ENCODE results near the gene MTX2.
"Not testable (repeated sequence)": the region's sequence is repeated elsewhere in the genome, so short reads cannot be mapped to it uniquely, and the experiment has no call there.

The MTX2 gene

DNA sequence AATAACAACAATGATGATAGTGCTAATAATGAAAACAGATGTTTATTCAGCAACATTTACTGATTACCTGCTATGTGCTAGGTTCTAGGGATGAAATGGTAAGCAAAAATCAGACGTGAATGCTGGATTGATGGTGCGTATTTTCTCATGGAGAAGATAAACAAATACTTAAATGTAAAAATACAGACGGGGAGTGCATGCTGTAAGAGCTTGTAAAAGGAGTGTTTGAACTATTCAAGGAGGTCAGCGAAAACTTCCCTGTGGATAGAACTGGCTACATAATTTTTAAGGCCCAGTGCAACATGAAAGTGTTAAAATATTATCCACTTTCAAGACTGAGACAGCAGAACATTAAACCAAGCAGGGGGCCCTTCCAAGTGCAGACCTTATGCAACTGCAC lies 22.1 kb downstream of the MTX2 start:
- no peak for DNase-seq

DNA sequence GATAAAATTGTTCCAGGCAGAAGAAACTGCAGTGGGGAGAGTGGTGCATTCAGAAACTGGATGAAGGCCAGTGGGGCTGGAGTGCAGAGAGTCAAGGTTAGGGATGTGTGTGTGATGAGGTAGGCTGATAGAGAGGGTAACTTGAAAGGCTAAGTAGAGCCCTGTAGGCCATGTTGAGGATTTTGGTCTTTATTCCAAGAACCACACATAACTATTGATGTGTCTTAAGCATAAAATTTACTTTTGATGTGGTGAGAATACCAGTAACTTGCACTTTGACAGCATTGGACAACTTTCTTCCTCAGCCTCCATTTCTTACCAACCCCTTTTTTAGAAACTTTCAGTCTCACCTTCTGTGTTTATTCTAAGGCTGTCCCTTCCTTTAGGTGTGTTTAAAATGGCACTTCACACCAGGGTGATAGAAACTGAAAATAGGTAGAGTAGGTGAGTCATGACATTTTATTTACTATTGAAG lies 22.6 kb downstream of the MTX2 start:
- no peak for DNase-seq

DNA sequence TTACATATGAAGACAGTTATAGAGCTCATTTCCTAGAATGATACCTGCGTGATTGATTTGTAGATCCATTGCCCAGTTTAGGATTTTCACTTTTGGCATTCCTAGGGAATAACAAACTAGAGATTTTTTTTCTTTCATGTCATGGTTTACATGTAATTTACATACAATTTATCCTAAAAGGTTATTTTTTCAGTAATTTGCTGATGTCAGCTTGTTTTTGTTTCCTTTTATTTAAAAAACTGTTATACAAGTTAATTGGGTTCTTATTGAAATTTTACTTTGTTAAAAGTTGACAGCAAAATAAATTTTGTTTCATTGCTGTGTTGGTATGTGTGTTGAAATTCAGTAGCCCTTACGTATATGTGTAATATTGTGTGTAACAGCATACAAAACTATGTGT lies 23.4 kb downstream of the MTX2 start:
- DNase-seq = no peak

DNA sequence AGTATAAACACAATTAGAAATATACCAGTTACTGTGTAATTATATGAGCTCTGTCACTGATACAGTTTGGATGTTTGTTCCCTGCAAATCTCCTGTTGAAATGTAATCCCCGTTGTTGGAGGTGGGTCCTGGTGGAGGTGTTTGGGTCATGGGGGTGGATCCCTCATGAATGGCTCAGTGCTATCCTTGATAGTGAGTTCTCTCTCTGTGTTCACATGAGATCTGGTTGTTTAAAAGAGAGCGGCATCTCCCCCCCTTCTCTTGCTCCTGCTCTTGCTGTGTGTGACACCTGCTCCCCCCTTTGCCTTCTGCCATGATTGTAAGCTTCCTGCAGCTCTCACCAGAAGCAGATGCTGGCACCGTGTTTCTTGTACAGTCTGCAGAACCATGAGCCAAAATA lies 24.1 kb downstream of the MTX2 start:
- DNase-seq = no peak

DNA sequence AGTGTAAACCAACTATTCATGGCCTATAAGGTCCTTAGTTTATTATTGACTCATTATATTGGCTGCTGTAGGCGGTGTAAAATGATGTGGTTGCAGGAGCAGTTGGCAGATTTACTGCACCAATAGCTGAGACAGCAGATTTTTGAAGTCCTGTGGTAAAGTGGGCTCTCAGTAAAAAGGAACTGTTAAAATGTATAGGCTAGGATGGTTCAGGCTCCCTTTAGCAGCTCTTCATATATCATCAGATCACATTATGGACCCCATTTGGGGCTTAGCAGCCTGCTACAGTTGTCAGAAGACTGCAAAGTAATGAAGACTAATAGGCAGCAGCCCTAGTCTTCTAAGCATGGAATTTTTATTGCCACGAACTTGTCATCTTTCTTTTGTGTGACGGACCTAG lies 27.8 kb downstream of the MTX2 start:
- DNase-seq = no peak

DNA sequence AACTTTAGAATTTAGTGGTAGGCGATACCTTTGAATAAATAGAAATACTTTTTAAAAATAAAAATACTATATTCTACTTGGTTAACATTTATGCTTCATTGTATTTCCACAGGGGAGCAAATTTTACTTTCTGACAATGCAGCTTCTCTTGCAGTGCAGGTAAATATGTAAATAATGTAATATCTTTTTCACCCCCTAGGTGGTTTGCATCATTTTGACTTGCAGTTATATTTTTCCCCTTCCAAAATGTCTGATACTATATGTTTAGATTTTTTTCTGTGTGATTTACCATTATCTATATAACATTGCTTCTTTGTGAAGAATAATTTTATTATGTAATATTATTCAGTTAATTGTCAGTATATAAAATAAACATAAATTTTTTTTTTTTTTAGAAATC lies 28.5 kb downstream of the MTX2 start:
- no peak for DNase-seq

DNA sequence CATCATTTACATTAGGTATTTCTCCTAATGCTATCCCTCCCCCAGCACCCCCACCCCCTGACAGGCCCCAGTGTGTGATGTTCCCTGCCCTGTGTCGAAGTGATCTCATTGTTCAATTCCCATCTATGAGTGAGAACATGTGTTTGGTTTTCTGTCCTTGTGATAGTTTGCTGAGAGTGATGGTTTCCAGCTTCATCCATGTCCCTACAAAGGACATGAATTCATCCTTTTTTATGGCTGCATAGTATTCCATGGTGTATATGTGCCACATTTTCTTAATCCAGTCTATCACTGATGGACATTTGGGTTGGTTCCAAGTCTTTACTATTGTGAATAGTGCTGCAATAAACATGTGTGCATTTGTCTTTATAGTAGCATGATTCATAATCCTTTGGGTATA lies 36.8 kb downstream of the MTX2 start:
- not testable (repeated sequence) for DNase-seq

DNA sequence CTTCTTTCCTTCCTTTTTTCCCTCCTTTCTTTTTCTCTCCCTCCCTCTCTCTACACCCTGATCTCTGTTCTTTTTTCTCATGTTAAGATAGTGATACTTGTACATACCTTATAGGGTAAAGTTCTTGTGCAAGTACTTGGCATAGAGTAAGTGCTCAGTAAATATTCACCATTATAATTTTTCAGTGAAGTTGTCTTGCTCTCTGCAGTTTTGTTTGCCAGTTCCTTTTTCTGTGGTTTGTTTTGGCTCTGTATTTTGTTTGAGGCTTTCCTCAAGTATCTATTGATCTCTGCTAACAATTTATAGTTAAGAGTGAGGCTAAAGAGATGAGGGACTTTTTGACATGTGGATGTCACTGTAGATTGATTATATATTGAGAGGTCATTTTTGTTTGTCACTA lies 48.0 kb downstream of the MTX2 start:
- DNase-seq = no peak

DNA sequence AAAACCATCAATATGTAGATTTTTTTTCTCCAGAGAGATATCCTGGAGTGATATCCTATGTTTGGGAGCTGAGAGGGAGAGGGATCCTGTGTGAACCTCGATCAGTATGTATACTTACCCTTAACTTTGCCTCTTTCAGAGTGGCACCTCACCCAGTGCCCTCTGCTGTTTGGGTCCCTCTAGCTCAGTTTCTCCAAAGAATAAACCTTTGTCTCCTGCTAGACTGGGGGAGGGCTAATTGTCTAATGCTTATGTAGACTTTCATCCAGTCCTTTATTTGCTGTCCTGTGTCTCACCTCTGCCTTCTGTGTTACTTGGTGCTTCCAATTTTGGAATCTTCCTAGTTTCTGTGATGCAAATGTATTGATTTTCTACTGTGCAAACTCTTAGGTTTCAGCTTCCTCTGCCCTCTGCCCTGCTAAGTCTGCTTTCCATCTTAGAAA lies 48.4 kb downstream of the MTX2 start:
- no peak for DNase-seq

DNA sequence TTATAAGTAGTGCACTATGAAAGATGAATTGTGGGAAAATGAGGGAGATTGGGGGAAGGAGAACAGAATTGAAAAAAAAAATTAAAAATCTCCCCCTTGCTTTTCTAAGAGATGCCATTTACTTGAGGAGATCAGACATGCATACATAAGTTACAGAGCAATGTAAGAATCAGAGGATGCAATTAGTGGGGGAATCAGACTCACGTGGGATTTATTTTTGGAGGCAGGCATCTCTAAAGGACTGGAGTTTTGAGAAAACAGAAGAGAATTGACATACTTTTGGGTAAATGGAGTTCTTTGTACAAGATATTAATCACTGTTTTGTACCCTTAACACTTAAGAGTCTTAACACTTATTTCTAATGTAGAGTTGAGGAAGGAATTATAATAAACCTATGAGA lies 52.7 kb downstream of the MTX2 start:
- no peak for DNase-seq

DNA sequence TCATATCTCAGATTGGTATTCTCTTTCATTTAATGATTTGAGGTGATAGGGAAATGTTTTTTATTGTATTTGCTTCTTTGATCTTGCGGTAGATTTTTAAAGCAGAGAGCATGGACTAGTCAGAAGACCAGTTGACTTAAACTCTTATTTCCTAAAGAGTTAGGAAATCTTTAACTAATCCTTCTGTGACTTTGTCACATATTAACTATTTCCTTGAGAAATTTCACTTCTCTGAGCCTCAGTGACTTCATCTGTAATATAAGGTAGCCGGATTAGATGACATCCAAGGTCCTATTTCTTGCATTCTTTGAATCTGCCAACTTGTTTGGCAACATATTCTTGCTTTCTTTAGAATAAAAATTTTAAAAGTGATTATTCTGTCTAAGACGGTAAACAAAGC lies 55.6 kb downstream of the MTX2 start:
- DNase-seq = no peak

DNA sequence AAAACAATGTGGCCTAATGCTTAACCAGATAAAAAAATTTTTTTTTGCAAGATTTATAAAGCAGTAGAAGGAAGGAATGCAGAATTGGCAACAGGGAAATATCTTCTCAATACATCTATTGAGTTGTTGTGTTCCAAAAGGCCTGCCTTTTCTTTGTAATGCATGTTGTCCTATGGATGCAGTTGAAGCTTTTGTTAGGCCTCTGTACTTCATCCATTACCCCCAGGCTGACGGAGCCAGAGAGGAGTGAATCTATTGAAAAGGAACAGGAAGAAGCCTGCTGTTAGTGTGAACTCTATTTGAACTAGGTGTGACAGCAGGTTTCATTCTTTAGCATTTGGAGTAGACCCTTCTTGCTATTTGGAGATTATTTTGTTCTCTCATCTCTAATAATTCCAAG lies 56.5 kb downstream of the MTX2 start:
- no peak for DNase-seq

DNA sequence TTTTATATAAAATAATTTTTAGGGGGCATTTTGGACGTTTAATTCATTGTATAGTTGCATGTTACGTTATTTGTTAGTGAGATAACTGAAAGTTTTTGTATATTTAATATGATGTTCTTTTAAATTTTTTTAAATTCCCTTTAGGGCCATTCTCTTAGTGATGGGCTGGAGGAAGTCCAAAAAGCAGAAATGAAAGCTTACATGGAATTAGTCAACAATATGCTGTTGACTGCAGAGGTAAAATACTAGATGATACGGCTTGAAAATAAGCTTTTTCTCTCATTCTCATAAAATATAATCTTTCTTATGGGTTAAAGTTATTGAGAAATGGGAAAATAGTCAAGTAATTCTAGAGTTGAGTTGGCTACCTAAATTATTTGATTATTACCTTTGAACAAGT lies 58.9 kb downstream of the MTX2 start:
- DNase-seq = no peak

DNA sequence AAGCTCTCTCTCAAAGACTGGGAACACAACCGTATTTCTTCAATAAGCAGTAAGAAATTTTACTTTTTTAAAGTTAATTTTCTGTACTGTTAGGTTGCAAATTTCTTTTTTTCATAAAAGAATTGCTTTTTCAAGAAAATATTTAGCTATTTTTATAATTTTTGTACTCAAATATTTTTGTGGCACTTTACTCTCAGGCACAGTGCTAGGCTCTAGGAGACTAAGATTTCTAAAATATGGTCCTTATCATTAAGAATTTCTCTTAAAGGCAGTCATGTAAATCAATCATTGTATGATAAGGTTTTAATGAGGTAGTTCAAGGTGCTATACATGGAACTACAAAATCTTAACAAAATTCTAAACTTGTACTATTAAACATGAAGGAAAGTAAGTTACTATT lies 61.4 kb downstream of the MTX2 start:
- DNase-seq = no peak

DNA sequence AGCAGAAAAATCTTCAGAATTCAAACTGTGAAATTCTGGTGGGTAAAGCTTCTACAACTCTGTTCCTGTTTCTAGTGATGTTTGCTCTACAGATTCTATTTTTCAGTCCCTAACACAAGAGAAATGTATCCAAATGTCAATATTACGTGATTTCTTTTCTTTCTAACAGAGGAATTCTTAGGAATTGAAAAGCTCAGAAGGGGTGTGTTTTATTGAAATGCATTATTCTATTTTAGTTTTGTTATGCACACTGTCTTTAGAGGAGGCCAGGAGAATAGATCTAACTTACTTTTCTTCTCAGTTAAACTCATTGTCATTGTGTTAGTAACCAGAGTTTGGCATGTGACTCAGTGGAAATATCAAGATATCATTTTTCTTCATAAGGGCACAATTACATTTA lies 62.4 kb downstream of the MTX2 start:
- no peak for DNase-seq

DNA sequence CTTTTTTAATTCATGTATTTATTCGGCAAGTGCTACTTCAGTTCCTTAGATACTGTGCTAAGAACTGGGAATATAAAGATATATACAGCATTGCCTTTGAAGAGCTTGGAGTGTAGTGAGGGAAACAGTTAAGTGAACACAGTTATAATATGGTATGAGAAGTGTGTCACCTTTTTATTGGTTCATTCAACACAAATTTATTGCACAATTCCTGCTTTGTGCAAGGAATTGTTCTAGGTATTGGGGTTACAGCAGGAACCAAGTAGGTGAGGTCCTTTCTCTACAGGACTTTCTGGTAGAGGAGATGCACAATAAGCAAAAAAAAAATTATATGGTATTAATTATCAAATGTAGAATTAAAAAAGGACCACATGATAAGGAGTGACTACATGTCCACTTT lies 65.5 kb downstream of the MTX2 start:
- DNase-seq = no peak

DNA sequence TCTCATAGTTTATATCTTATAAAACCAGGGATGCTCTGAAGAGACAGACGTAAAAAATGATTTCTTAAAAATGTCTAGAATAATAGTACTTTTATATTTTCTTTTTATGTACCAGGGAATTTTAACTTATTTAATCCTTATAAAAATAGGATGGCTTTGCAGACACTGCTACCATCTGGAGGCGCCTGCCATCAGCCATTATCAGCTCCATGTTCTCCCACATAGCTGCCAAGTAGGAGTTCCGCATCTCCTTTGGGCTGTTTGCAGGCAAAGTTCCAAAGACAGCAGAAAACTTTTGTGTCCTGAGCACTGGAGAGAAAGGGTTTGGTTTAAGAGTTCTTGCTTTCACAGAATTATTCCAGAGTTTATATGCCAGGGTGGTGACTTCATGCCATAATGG lies 69.2 kb downstream of the MTX2 start:
- DNase-seq = no peak

DNA sequence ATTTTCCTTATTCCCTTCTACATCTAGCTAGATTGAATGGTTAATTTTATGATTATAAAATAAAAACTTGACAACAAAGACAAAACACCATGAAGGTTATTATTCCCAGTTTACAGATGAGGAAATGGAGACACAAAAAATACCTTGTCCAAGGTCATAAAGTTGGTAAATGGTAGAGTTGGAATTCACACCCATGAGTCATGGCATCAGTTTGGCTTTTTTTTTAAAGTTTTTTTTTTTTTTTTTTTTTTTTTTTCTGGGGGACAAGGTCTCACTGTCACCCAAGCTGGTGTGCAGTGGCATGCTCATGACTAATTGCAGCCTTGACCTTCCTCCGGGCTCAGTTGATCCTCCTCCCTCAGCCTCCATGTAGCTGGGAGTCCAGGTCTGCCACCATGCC lies 70.0 kb downstream of the MTX2 start:
- no peak for DNase-seq

DNA sequence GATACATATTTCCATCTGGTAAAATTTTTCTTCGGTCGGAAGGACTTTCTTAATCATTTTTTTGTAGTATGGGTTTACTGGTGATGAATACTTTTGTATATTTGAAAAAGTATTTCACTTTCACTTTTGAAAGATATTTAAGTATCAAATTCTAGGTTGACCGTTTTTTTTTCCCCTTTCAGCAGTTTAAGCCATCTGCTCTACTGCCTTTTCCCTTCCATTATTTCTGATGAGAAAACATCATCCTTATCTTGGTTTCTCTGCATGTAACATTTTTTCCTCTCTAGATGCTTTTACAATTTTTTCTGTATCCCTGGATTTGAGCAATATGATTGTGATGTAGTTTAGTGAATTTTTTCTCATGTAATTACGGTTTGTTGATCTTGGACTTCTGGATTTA lies 87.0 kb downstream of the MTX2 start:
- no peak for DNase-seq

DNA sequence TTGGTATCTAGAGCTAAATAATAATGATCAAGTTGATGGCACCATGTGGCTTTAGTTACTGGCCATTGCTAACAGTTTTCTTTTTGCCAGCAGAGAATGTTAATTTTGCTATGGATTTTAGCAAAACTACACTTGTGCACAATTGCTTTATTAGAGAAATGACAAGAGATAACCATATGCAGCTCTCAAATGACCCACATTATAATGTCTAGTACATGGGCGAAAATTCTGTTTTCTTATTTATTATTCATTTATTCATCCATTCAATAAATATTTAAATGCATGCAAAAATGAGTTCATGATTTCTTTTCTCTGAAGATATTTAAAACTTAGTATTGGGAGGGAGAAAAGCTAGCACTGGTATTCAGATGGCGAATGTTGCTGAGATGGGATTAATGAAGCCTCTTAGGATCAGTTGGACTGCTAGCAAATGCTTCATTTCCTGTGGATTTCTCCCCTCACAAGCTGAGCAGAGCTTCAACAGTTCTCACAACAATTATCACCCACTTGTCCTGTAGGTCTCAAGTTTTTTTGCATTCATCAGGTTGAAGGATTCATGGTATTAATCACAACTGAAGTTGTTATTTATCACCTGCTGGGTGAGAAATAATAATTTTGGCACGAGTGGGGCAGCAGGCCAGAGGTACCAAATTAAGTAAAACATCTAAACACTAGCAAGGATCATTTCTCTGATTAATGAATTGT lies 95.2 kb downstream of the MTX2 start:
- DNase-seq = no peak

DNA sequence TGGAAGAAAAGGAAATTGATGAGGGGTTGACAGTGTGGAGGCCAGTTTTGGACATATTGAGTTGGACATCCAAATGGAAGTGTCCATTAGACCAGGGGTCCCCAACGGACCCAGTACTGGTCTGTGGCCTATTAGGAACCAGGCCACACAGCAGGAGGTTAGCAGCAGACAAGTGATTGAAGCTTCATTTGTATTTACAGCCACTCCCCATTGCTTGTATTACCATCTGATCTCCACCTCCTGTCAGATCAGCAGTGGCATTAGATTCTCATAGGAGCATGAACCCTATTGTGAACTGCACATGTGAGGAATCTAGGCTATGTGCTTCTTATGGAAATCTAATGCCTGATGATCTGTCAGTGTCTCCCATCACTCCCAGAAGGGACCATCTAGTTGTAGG lies 99.1 kb downstream of the MTX2 start:
- no peak for DNase-seq

DNA sequence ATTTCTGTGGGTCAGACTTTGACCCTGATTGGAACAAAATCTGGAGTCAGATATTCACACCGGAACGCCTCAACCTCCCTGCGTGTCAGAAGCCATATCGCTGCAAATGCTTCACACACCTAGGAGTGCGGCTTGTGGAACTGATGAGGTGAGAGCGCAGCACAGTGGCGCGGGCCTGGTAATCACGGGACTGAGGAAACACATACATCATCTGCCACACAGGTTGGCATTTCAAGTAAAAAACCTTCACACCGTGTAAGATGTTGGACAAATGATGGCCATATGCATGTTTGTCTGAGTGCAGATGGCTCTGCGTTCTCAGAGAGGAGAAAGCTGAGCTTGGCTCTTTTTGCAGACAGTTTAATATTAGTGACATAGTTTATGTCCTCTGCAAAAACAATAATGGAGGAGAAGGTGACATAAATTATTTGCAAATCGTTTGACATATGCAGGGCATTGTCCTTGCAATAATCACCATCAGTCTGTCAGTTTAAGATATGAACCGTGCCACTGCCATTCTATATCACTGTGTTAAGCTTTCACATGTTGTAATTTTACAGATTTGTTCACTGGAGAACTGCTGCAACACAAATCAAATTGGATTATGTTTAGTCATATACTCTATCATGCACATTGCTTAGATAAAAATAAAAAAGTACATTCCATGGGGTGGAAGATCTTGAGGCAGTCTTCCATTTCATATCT lies 101.4 kb downstream of the MTX2 start:
- peak; percentile 8 for DNase-seq

DNA sequence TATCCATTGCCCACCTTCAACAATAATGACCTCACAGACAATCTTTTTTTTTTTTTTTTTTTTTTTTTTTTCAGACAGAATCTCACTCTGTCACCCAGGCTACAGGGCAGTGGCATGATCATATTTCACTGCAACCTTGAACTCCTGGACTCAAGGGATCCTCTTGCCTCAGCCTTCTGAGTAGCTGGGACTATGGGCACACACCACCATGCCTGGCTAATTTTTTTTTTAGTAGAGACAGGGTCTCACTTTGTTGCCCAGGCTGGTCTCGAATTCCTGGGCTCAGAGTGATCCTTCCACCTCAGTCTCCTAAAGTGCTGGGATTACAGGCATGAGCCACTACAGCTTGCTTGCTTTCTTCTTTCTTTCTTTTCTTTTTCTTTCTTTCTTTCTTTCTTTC lies 103.9 kb downstream of the MTX2 start:
- DNase-seq = not testable (repeated sequence)

DNA sequence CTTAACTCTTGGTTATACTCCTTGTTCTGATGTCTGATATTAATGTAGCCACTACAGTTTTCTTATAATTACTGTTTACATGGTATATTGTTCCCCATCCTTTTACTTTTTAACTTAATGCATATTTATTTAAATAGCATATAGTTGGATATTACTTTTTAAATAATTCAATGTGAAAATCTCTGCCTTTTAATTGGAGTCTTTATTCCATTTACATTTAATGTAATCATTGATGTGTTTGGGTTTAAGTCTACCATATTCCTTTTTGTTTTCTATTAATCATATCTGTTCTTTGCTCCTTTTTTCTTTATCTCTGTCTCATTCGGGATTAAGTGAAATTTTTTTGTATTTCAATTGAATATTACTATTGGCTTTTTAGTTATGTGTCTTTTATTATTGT lies 109.1 kb downstream of the MTX2 start:
- no peak for DNase-seq

DNA sequence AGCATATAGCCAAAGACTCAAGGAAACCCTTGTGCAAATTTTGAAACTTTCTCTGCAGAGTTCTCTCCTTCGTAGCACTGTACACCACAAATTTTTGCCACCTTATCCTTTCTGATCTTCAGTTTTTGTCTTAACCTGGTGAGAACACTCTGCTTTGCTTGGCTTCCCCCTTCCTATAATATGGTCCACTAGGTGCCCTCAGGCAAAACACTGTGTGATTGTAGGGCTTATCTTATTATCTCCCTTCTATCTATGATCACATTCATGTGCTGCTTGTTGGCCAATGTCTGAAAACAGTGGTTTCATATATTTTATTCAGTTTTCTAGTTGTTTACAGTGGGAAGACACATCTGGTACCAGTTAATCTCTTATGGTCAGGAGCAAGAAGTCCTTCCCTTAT lies 111.1 kb downstream of the MTX2 start:
- no peak for DNase-seq
